ENCODE measurements around the gene ZIC2.

ZIC2 gene

GRCh38 chr13:99974296-99974938 lies 7.2 kb upstream of the ZIC2 start:
- no peak for DNase-seq (ENCODE audit: low read depth in 2 of 2)

GRCh38 chr13:99974939-99975561 lies 6.5 kb upstream of the ZIC2 start:
- no peak for DNase-seq (ENCODE audit: low read depth in 2 of 2)

- no peak for DNase-seq (ENCODE audit: low read depth in 2 of 2)
Measured at GRCh38 chr13:99975626-99976025, 6.0 kb upstream of the ZIC2 start.

GRCh38 chr13:99976575-99976974 lies 5.0 kb upstream of the ZIC2 start:
- DNase-seq (ENCODE audit: low read depth in 2 of 2) = no peak

GRCh38 chr13:99977334-99977911 lies 4.2 kb upstream of the ZIC2 start:
- no peak for DNase-seq (ENCODE audit: low read depth in 2 of 2)

- DNase-seq (ENCODE audit: low read depth in 2 of 2) = no peak
Measured at GRCh38 chr13:99977912-99978798, 3.4 kb upstream of the ZIC2 start.

- DNase-seq (ENCODE audit: low read depth in 2 of 2) = no peak
Measured at GRCh38 chr13:99978799-99979452, 2.7 kb upstream of the ZIC2 start.

GRCh38 chr13:99979453-99980200 lies 2.0 kb upstream of the ZIC2 start:
- DNase-seq (ENCODE audit: low read depth in 2 of 2) = no peak

GRCh38 chr13:99980201-99980823 lies 1.3 kb upstream of the ZIC2 start:
- peak; percentile 51 to 55 for DNase-seq (ENCODE audit: low read depth in 2 of 2)

- no peak for DNase-seq (ENCODE audit: low read depth in 2 of 2)
Measured at GRCh38 chr13:99980824-99981734, 505 bp upstream of the ZIC2 start.

- DNase-seq (ENCODE audit: low read depth in 2 of 2) = no peak
Measured at GRCh38 chr13:99982036-99982730, 599 bp downstream of the ZIC2 start.

GRCh38 chr13:99982731-99983498 lies 1.3 kb downstream of the ZIC2 start:
- DNase-seq (ENCODE audit: low read depth in 2 of 2) = no peak

GRCh38 chr13:99983499-99984401 lies 2.2 kb downstream of the ZIC2 start:
- DNase-seq (ENCODE audit: low read depth in 2 of 2) = no peak

- no peak for DNase-seq (ENCODE audit: low read depth in 2 of 2)
Measured at GRCh38 chr13:99984461-99985240, 3.1 kb downstream of the ZIC2 start.

- DNase-seq (ENCODE audit: low read depth in 2 of 2) = no peak
Measured at GRCh38 chr13:99985241-99985874, 3.8 kb downstream of the ZIC2 start.

Measured in stimulated activated CD8-positive, alpha-beta memory T cell treated with anti-CD3 and anti-CD28 coated beads, Interleukin-2, amount 100 ng/mL, for 48 hours (primary cell).